HCT116 (cell line): ENCODE measurements around the gene OR52I2.

Experiments used
- EGR1 ChIP-seq: IDR thresholded peaks from 2 replicates; pipeline ENCODE4 v1.6.1; 2012; ENCODE audit warnings: low read depth
- JUND ChIP-seq: IDR thresholded peaks from 2 replicates; pipeline ENCODE4 v1.6.1; 2012
- POLR2A ChIP-seq: IDR thresholded peaks from 2 replicates; pipeline ENCODE4 v1.7.0; 2011; ENCODE audit warnings: borderline replicate concordance; ENCODE audit not compliant: insufficient read depth, insufficient read length; ENCODE audit errors: extremely low read depth
- POLR2AphosphoS5 ChIP-seq: IDR thresholded peaks from 2 replicates; pipeline ENCODE4 v1.6.1; 2011; ENCODE audit warnings: mild to moderate bottlenecking, low read depth, low read length, moderate library complexity
- RAD21 ChIP-seq: IDR thresholded peaks from 2 replicates; pipeline ENCODE4 v1.6.1; 2012; ENCODE audit warnings: low read depth, mild to moderate bottlenecking
- SIN3A ChIP-seq: IDR thresholded peaks from 2 replicates; pipeline ENCODE4 v1.6.1; 2012; ENCODE audit warnings: low read depth
- SRF ChIP-seq: IDR thresholded peaks from 2 replicates; pipeline ENCODE4 v1.6.1; 2012; ENCODE audit warnings: low read depth
- ZFX ChIP-seq: fragments of 450-650 bp; IDR thresholded peaks from 2 replicates; pipeline ENCODE4 v1.6.1; 2017
- ZNF274 ChIP-seq: fragments of 200-500 bp; sonication (Bioruptor generic); IDR thresholded peaks from 2 replicates; pipeline ENCODE4 v1.6.1; 2014; ENCODE audit warnings: mild to moderate bottlenecking, low read depth, low read length, inconsistent platforms
- TF ChIP-seq, protein P1 (sequence below), 3 experiments: fragments of 200-600 bp in 1 of 3; sonication (generic) in 1 of 3; IDR thresholded peaks in 2 of 3; conservative IDR thresholded peaks in 1 of 3; 2 replicates each; pipeline ENCODE4 v1.5.1; 2012 to 2017; ENCODE audit warnings: low read depth in 2 of 3, low read length in 2 of 3, antibody characterized with exemption in 1 of 3, borderline replicate concordance in 1 of 3, control low read depth in 1 of 3, mild to moderate bottlenecking in 1 of 3, mixed read lengths in 1 of 3, mixed run types in 1 of 3, moderate library complexity in 1 of 3; ENCODE audit not compliant: insufficient read depth in 1 of 3
- TF ChIP-seq, protein P2 (sequence below): IDR thresholded peaks from 2 replicates; pipeline ENCODE4 v1.6.1; 2012; ENCODE audit warnings: low read depth

DNA sequence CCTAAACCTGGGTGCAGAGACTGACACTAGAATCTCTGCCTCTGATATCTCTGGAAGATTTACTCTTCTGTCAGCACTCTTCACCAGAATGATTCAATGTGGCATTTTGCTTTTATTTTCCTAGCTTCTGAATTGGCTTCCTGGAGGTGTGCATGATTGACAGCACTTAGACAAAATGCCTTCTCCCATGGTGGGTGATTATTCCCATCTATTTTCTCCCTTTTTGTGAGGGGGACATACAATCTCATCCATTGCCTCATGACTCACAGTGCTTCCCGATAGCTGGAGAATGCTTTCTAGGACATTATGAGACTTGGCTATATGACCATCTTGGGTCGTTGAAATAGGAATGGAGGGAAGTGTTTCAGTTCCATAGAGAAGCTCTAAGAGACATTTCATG, 30.4 kb downstream of the OR52I2 start:
- TF ChIP-seq POLR2A (no peak), EGR1 (no peak), ZFX (no peak), POLR2AphosphoS5 (no peak), ZNF274 (no peak), RAD21 (no peak), JUND (no peak), SRF (no peak), SIN3A (no peak)
- TF ChIP-seq, protein P1, sequence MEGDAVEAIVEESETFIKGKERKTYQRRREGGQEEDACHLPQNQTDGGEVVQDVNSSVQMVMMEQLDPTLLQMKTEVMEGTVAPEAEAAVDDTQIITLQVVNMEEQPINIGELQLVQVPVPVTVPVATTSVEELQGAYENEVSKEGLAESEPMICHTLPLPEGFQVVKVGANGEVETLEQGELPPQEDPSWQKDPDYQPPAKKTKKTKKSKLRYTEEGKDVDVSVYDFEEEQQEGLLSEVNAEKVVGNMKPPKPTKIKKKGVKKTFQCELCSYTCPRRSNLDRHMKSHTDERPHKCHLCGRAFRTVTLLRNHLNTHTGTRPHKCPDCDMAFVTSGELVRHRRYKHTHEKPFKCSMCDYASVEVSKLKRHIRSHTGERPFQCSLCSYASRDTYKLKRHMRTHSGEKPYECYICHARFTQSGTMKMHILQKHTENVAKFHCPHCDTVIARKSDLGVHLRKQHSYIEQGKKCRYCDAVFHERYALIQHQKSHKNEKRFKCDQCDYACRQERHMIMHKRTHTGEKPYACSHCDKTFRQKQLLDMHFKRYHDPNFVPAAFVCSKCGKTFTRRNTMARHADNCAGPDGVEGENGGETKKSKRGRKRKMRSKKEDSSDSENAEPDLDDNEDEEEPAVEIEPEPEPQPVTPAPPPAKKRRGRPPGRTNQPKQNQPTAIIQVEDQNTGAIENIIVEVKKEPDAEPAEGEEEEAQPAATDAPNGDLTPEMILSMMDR (IDR thresholded peaks at IDR 0.05 in 2 of 3, conservative IDR thresholded peaks at IDR 0.05 in 1 of 3; ENCODE audit: borderline replicate concordance in 1 of 3, insufficient read depth in 1 of 3, low read depth in 2 of 3, low read length in 2 of 3), result no peak
- TF ChIP-seq, protein P2, sequence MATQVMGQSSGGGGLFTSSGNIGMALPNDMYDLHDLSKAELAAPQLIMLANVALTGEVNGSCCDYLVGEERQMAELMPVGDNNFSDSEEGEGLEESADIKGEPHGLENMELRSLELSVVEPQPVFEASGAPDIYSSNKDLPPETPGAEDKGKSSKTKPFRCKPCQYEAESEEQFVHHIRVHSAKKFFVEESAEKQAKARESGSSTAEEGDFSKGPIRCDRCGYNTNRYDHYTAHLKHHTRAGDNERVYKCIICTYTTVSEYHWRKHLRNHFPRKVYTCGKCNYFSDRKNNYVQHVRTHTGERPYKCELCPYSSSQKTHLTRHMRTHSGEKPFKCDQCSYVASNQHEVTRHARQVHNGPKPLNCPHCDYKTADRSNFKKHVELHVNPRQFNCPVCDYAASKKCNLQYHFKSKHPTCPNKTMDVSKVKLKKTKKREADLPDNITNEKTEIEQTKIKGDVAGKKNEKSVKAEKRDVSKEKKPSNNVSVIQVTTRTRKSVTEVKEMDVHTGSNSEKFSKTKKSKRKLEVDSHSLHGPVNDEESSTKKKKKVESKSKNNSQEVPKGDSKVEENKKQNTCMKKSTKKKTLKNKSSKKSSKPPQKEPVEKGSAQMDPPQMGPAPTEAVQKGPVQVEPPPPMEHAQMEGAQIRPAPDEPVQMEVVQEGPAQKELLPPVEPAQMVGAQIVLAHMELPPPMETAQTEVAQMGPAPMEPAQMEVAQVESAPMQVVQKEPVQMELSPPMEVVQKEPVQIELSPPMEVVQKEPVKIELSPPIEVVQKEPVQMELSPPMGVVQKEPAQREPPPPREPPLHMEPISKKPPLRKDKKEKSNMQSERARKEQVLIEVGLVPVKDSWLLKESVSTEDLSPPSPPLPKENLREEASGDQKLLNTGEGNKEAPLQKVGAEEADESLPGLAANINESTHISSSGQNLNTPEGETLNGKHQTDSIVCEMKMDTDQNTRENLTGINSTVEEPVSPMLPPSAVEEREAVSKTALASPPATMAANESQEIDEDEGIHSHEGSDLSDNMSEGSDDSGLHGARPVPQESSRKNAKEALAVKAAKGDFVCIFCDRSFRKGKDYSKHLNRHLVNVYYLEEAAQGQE, result no peak
